Mucosa of descending colon (tissue), 3 donors: ENCODE data around the gene UNC13C. TPM values are rescaled to one million over a fixed set of nuclear protein-coding genes. Genes with fewer than 3 reads are reported as not detected.

Source experiments
- ATAC-seq: fragments of 200-7000 bp; cut with Tn5 transposase; one replicate; pipeline ENCODE4 v1.9.1; 2020; ENCODE audit warnings: mild to moderate bottlenecking, moderate library complexity
- DNase-seq, 3 donors: peaks; one replicate each; pipeline ENCODE4 v3.0.0-alpha.2; 2020
- H3K36me3 ChIP-seq: fragments of 200-600 bp; one replicate; pipeline ENCODE4 v1.8.0; 2021; ENCODE audit warnings: low read depth, mild to moderate bottlenecking
- H3K4me1 ChIP-seq: fragments of 200-600 bp; one replicate; pipeline ENCODE4 v1.8.0; 2021; ENCODE audit warnings: low read depth, mild to moderate bottlenecking
- H3K4me3 ChIP-seq: fragments of 200-600 bp; one replicate; pipeline ENCODE4 v1.8.0; 2021; ENCODE audit warnings: mild to moderate bottlenecking
- H3K9me3 ChIP-seq: fragments of 200-600 bp; one replicate; pipeline ENCODE4 v1.8.0; 2021; ENCODE audit warnings: mild to moderate bottlenecking
- CTCF ChIP-seq: fragments of 200-600 bp; IDR thresholded peaks from one replicate; pipeline ENCODE4 v1.8.0; 2022; ENCODE audit warnings: antibody characterized with exemption, mild to moderate bottlenecking
- intact Hi-C, 2 donors: fragments of 100-400 bp; cut with DNase I in 1 of 2; cut with micrococcal nuclease in 1 of 2; formaldehyde crosslinking; loops; one replicate each; pipeline versions ENCODE4 v1.11.0 to v1.11.1; 2022; cut with DNase I, micrococcal nuclease
- total RNA-seq, 3 donors: library from RNA; stranded (reverse); fragmentation: NEBNext Ultra II Directional in 2 of 3; extraction: Animal tissue kit (Norgen Biotek cat#: 25700) in 2 of 3; gene quantifications; one replicate each; pipeline versions ENCODE4 v1.2.1 to v1.2.4, GENCODE V29; 2021 to 2023
- donor health status: DM: no; HTN: no; CAD: no; lungs with moderate emphysema.
- donor health status: DM: no; HTN: no; CAD: no.
- donor health status: DM: no; HTN: yes; CAD: no.

The UNC13C gene
- total RNA-seq, 3 donors from 2014 or later = 0.06 to 1.9 (median 0.12) TPM

- no peak for TF ChIP-seq CTCF
- no peak for DNase-seq
- H3K36me3 ChIP-seq = no peaks in the 10 kb centered on the region
- H3K4me1 ChIP-seq = no peaks in the 10 kb centered on the region
- intact Hi-C loops = no loop called here
- no peak for ATAC-seq
- H3K9me3 ChIP-seq = no peaks in the 10 kb centered on the region
- H3K4me3 ChIP-seq = no peak overlapping the region
These were observed 302.5 kb downstream of the UNC13C start for GRCh38 chr15:54280726-54281125.

DNA sequence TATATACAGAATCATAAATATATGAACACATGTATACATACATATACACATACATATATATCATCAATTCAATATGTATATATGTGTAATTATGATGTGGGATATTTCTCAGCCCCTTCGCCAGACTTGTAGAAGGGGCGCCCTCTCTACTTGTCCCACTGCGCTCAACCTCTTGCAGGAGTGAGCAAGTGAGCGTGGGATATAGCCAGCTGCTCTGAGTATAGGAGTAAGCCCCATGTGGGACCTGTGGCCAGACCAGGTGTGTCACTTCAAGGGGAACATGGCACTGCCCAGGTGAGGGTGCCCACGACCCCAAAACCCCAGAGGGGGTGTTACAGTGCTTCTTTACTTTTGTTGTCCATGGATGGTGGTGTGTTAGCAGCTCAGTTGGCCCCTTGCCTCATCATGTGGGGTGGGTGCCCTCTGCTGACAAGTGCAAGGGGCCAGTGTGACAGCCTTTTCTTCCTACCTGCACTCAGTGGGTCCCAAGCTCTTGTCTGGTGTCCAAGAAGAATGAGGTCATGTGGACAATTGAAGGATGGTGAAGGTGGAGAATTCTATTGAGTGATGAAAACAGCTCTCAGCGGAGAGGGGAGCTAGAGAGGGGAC, 304.1 kb downstream of the UNC13C start:
- H3K4me3 ChIP-seq = no peak overlapping the region
- no peaks in the 10 kb centered on the region for H3K9me3 ChIP-seq
- no peaks in the 10 kb centered on the region for H3K36me3 ChIP-seq
- no peak for TF ChIP-seq CTCF
- DNase-seq = peak in 1 of 3 donors; percentile 13
- ATAC-seq = no peak
- intact Hi-C loops = no loop called here
- H3K4me1 ChIP-seq = no peaks in the 10 kb centered on the region

GRCh38 chr15:54288049-54288448, 309.8 kb downstream of the UNC13C start:
- no peak overlapping the region for H3K4me3 ChIP-seq
- H3K9me3 ChIP-seq = no peaks in the 10 kb centered on the region
- H3K36me3 ChIP-seq = no peaks in the 10 kb centered on the region
- ATAC-seq (no peak), DNase-seq (no peak)
- TF ChIP-seq CTCF = no peak
- intact Hi-C loops = no loop called here
- H3K4me1 ChIP-seq = no peaks in the 10 kb centered on the region

DNA sequence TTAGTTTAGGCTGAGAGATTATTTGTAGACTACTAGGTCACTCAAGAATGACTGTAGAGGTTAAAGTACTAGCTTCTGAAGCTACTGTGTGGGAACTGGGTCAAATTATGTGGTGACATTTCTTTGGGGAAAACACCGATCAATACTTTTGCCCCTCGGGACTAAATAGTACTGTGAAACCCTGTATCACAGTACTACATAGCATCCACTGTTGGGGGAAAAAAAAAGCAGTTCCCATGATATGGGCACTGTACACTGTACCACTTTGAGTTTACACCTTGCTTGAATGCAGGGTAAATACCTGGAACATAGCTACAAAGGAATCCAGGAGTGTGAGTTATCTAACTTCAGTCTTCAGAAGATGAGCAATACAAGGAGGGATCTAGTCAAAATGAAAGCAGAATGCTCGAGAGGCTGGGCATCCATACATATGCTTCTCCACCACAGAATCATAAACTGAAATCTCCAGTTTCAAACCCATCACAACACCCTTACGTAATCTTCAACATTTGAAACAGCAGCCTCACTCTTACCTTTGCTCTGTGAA, 311.4 kb downstream of the UNC13C start:
- Histone ChIP-seq H3K36me3 (no peaks in the 10 kb centered on the region), H3K4me3 (no peak overlapping the region), H3K9me3 (no peaks in the 10 kb centered on the region), H3K4me1 (no peaks in the 10 kb centered on the region)
- no peak for DNase-seq
- intact Hi-C loops = no loop called here
- no peak for ATAC-seq
- TF ChIP-seq CTCF = no peak

DNA sequence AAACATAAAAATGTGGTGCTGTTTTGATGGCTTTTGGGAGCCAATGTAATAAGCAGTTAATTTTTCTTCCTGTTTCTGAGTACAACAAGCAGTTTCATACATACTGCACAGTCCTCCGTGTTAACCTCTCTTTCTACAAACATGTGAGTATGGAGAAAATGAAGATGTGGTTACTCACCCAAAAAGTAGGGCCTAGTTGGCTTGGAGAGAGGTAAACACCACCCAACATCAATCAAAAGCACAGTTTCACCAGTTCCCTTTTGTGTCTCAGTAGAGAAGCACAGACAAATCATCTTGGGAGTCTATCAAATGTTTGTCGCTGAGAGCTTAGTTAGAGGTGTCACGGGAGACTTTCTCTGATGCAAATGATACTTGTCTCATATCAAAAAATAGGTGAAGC, 320.2 kb downstream of the UNC13C start:
- TF ChIP-seq CTCF = no peak
- Histone ChIP-seq H3K9me3 (no peaks in the 10 kb centered on the region), H3K36me3 (no peaks in the 10 kb centered on the region), H3K4me3 (no peak overlapping the region), H3K4me1 (no peaks in the 10 kb centered on the region)
- no peak for DNase-seq
- ATAC-seq = no peak
- intact Hi-C loops = no loop called here
